ENCODE results near the gene ISOC2.

- TF ChIP-seq FOS (IDR thresholded peaks at IDR 0.05; ENCODE audit: extremely low read depth, insufficient read length), result no peak
- no peak for TF ChIP-seq SAP30 (IDR thresholded peaks at IDR 0.05; ENCODE audit: borderline replicate concordance, insufficient read depth, low read depth, low read length, poor library complexity, severe bottlenecking)
- TF ChIP-seq CHD2 (IDR thresholded peaks at IDR 0.05; ENCODE audit: low read depth, low read length), result no peak
- no peak for TF ChIP-seq AFF4 (CRISPR knock-in tag; IDR thresholded peaks at IDR 0.05)
These were observed 17.5 kb downstream of the ISOC2 start for GRCh38 chr19:55443824-55444480.
